PFSK-1 (cell line): Measurements from ENCODE around the gene ADGRB3.

Experiments used
- FOXP2 ChIP-seq: optimal IDR thresholded peaks from 2 replicates; pipeline ENCODE3; 2011; ENCODE audit warnings: borderline replicate concordance, control low read depth, inconsistent platforms; ENCODE audit not compliant: insufficient read depth; ENCODE audit errors: extremely low read length, extremely low read depth
- POLR2AphosphoS5 ChIP-seq: IDR thresholded peaks from 2 replicates; pipeline ENCODE4 v1.6.1; 2012; ENCODE audit warnings: low read depth, mild to moderate bottlenecking, control low read depth, low read length, moderate library complexity
- REST ChIP-seq, 2 experiments: IDR thresholded peaks; 2 replicates each; pipeline versions ENCODE4 v1.6.1 to v1.8.0; 2011 to 2012; ENCODE audit warnings: low read depth in 2 of 2, low read length in 2 of 2, control low read depth in 1 of 2, inconsistent platforms in 1 of 2, mild to moderate bottlenecking in 1 of 2, moderate library complexity in 1 of 2; ENCODE audit not compliant: insufficient read depth in 1 of 2
- SIN3A ChIP-seq: IDR thresholded peaks from 2 replicates; pipeline ENCODE4 v1.6.1; 2012; ENCODE audit warnings: mild to moderate bottlenecking, low read length, moderate library complexity, borderline replicate concordance; ENCODE audit not compliant: insufficient read depth
- TAF1 ChIP-seq: IDR thresholded peaks from 2 replicates; pipeline ENCODE4 v1.6.1; 2012; ENCODE audit warnings: low read length, control low read depth, borderline replicate concordance; ENCODE audit not compliant: insufficient read depth

The ADGRB3 gene

GRCh38 chr6:68693271-68693670, 58.2 kb downstream of the ADGRB3 start:
- no peak for TF ChIP-seq FOXP2
- no peak for TF ChIP-seq TAF1
- no peak for TF ChIP-seq REST (IDR thresholded peaks at IDR 0.05; ENCODE audit: insufficient read depth in 1 of 2, low read depth in 2 of 2, low read length in 2 of 2)
- no peak for TF ChIP-seq SIN3A
- no peak for TF ChIP-seq POLR2AphosphoS5

- TF ChIP-seq REST (IDR thresholded peaks at IDR 0.05; ENCODE audit: insufficient read depth in 1 of 2, low read depth in 2 of 2, low read length in 2 of 2), result no peak
- no peak for TF ChIP-seq FOXP2
- TF ChIP-seq TAF1, result no peak
- TF ChIP-seq POLR2AphosphoS5, result no peak
- no peak for TF ChIP-seq SIN3A
These were observed 60.3 kb downstream of the ADGRB3 start for GRCh38 chr6:68695403-68695802.

- no peak for TF ChIP-seq POLR2AphosphoS5
- TF ChIP-seq TAF1, result no peak
- no peak for TF ChIP-seq SIN3A
These were observed 60.8 kb downstream of the ADGRB3 start for GRCh38 chr6:68695838-68696237.

GRCh38 chr6:68697394-68697793, 62.3 kb downstream of the ADGRB3 start:
- TF ChIP-seq SIN3A (no peak), REST (IDR thresholded peaks at IDR 0.05; ENCODE audit: insufficient read depth in 1 of 2, low read depth in 2 of 2, low read length in 2 of 2) (no peak), TAF1 (no peak), POLR2AphosphoS5 (no peak), FOXP2 (no peak)

- TF ChIP-seq POLR2AphosphoS5 (no peak), TAF1 (no peak), SIN3A (no peak), FOXP2 (no peak), REST (IDR thresholded peaks at IDR 0.05; ENCODE audit: insufficient read depth in 1 of 2, low read depth in 2 of 2, low read length in 2 of 2) (no peak)
These were observed 66.1 kb downstream of the ADGRB3 start for GRCh38 chr6:68701159-68701558.
